WI38 (cell line): ENCODE measurements around the gene C6.

Experiments used
- H3K4me3 ChIP-seq: 2 replicates; pipeline ENCODE4 v1.5.1; 2011; ENCODE audit warnings: low read depth, mild to moderate bottlenecking, control low read depth, low read length
- TF ChIP-seq, protein P1 (sequence below): IDR thresholded peaks from 2 replicates; pipeline ENCODE4 v1.5.1; 2012; ENCODE audit warnings: low read depth, mild to moderate bottlenecking, control low read depth, low read length

Gene C6

GRCh38 chr5:41127967-41128690 lies 85.2 kb downstream of the C6 start:
- TF ChIP-seq, protein P1, sequence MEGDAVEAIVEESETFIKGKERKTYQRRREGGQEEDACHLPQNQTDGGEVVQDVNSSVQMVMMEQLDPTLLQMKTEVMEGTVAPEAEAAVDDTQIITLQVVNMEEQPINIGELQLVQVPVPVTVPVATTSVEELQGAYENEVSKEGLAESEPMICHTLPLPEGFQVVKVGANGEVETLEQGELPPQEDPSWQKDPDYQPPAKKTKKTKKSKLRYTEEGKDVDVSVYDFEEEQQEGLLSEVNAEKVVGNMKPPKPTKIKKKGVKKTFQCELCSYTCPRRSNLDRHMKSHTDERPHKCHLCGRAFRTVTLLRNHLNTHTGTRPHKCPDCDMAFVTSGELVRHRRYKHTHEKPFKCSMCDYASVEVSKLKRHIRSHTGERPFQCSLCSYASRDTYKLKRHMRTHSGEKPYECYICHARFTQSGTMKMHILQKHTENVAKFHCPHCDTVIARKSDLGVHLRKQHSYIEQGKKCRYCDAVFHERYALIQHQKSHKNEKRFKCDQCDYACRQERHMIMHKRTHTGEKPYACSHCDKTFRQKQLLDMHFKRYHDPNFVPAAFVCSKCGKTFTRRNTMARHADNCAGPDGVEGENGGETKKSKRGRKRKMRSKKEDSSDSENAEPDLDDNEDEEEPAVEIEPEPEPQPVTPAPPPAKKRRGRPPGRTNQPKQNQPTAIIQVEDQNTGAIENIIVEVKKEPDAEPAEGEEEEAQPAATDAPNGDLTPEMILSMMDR: no peak
- H3K4me3 ChIP-seq: no peak overlapping the region

DNA sequence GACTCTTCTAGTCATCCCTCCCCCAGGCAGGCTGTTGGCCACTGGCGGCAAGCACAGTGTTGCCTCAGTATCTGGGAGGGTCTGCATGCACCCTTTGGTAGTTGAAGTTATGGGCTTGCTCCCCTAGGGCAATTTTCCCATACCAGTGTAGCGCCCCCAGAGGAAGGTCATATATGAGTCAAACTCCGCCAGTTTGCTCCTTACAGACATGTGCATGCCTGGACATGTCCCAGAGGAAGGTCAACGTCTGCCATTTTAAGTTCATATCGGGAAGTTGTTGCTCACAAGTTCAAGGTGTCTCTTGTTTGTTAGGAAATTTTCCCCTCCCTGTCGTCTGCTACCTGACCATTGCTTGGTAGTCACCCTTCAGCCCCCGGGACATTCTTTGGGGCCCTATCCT lies 90.9 kb downstream of the C6 start:
- H3K4me3 ChIP-seq: no peak overlapping the region
- TF ChIP-seq, protein P1: no peak

DNA sequence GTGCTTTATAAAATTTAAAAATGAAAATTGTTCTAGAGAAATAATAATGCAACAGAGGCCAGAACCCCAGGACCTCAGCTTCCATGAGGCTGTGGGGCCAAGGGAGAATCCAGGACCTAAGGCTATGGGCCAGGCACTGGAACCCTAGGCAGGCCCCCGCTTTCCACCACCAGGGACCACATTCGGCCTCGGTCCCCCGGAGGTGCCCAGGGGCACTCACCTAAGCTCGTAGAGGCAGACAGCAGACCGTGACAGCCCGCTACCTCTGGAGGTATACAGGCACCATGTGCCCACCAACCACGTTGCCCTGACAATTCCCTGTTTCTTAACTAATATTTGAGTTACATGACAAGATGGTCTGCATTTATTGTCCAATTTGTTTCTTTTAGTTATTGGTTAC lies 92.7 kb downstream of the C6 start:
- no peak overlapping the region for H3K4me3 ChIP-seq
- TF ChIP-seq, protein P1: no peak

DNA sequence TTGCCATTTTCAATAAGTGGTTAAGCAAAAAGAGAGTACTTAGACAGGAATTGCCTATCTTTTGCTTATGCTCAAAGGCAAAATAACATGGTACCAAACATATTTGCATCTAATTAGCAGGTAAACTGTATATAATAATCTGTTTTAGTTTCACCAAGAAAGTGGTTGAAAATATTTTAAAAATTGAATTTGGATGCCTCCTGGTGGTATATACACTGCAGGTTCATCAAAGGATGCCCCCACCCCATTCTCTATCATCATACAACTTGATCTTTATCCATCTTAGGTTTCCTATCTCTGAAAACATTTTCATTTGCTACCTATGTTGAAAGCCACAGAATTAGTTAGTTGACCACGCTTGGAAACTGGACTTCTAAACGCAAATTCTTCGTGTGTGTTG lies 95.2 kb downstream of the C6 start:
- TF ChIP-seq, protein P1: no peak
- no peak overlapping the region for H3K4me3 ChIP-seq

- H3K4me3 ChIP-seq: peak overlapping the region; percentile 1; the same call in 1 of the 2 replicates
- TF ChIP-seq, protein P1: no peak
These were observed 98.1 kb downstream of the C6 start for GRCh38 chr5:41115281-41115680.

GRCh38 chr5:41112486-41113455 lies 100.6 kb downstream of the C6 start:
- TF ChIP-seq, protein P1: no peak
- no peak overlapping the region for H3K4me3 ChIP-seq

DNA sequence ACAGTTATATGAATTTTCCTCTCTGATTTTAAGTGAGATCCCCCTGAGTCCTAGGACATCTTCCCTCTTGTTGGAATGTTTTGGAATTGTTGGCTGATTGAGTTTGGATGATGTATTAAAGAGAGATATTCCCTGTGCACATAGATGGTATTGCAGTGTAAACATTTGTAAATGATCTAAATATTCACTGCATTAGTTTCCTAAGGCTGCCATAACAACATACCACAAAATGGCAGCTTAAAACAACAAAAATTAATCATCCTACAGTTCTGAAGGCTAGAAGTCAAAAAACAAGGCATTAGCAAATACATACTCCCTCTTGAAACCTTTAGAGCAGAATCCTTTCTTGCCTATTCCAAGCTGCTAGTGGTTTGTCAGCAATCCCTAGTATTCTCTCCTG lies 104.1 kb downstream of the C6 start:
- H3K4me3 ChIP-seq: no peak overlapping the region
- TF ChIP-seq, protein P1: no peak
